Panc1 (cell line): ENCODE results near the gene ZBTB40. TPM values are rescaled to one million over a fixed set of nuclear protein-coding genes. Genes with fewer than 3 reads are reported as not detected.

Experiments used
- ATAC-seq: fragments of 200-7000 bp; cut with Tn5 transposase; 2 replicates; pipeline ENCODE4 v1.9.1; 2020; ENCODE audit warnings: mild to moderate bottlenecking, moderate library complexity
- BruUV-seq: library from RNA; stranded (reverse); fragments of 400-500 nt; replicated peaks from 2 replicates; lab custom pipeline; 2021; lab: Mats Ljungman, UMichigan
- CTCF ChIA-PET: fragments of 300-600 bp; sonication (Branson Sonifier 250); formaldehyde crosslinking; loops from one replicate; lab custom pipeline; 2022; ENCODE audit warnings: antibody characterized with exemption; lab: Charles Lee
- POLR2A ChIA-PET: fragments of 300-600 bp; sonication (Branson Sonifier 250); formaldehyde crosslinking; loops from one replicate; lab custom pipeline; 2022; ENCODE audit warnings: antibody characterized with exemption; lab: Charles Lee
- DNase-seq: peaks from one replicate; pipeline ENCODE4 v3.0.0-alpha.2; 2010; ENCODE audit warnings: low read depth, low spot score
- H3K27ac ChIP-seq: 2 replicates; pipeline ENCODE4 v1.5.1; 2011; ENCODE audit warnings: mild to moderate bottlenecking, low read length, inconsistent platforms
- H3K27me3 ChIP-seq: fragments of 200-500 bp; sonication (Bioruptor generic); 2 replicates; pipeline ENCODE4 v1.6.0; 2014; ENCODE audit warnings: low read length, inconsistent platforms; ENCODE audit not compliant: control insufficient read depth, insufficient read depth
- H3K36me3 ChIP-seq: fragments of 200-500 bp; sonication (Bioruptor generic); 2 replicates; pipeline ENCODE4 v1.5.1; 2014; ENCODE audit warnings: inconsistent platforms, mild to moderate bottlenecking, low read length, moderate library complexity; ENCODE audit not compliant: control insufficient read depth, insufficient read depth
- H3K4me1 ChIP-seq: 2 replicates; pipeline ENCODE4 v1.5.1; 2011; ENCODE audit warnings: inconsistent platforms, mild to moderate bottlenecking, low read length, moderate library complexity; ENCODE audit not compliant: control insufficient read depth, insufficient read depth
- H3K4me3 ChIP-seq, 2 experiments: 2 replicates each; pipeline ENCODE4 v1.5.1; 2011 to 2012; ENCODE audit warnings: low read depth in 2 of 2, low read length in 2 of 2, mild to moderate bottlenecking in 2 of 2, inconsistent platforms in 1 of 2, moderate library complexity in 1 of 2
- H3K9me3 ChIP-seq: fragments of 200-500 bp; sonication (Bioruptor generic); 2 replicates; pipeline ENCODE4 v1.5.1; 2014; ENCODE audit warnings: low read depth, mild to moderate bottlenecking, inconsistent platforms, low read length, moderate library complexity; ENCODE audit not compliant: control insufficient read depth, insufficient read depth
- POLR2AphosphoS5 ChIP-seq: IDR thresholded peaks from 2 replicates; pipeline ENCODE4 v1.6.1; 2012; ENCODE audit warnings: mild to moderate bottlenecking, low read depth, low read length, moderate library complexity
- SIN3A ChIP-seq: IDR thresholded peaks from 2 replicates; pipeline ENCODE4 v1.6.1; 2012; ENCODE audit warnings: low read depth, mild to moderate bottlenecking, low read length, moderate library complexity, borderline replicate concordance; ENCODE audit not compliant: insufficient read depth
- TCF7L2 ChIP-seq: IDR thresholded peaks from 2 replicates; pipeline ENCODE4 v1.6.1; 2011; ENCODE audit warnings: mild to moderate bottlenecking, low read depth, low read length, inconsistent platforms
- in situ Hi-C: cut with HindIII; loops from 2 replicates; pipeline ENCODE4 v1.10.0; 2016; ENCODE audit warnings: low sequenced_read_pairs, low pct_unique_long_range_greater_than_20kb
- intact Hi-C: fragments of 100-400 bp; cut with micrococcal nuclease; formaldehyde crosslinking; loops from one replicate; pipeline ENCODE4 v1.10.0; 2022; ENCODE audit not compliant: unreplicated experiment
- total RNA-seq: library from RNA; stranded (reverse); gene quantifications from one replicate; pipeline ENCODE4 v1.2.1, GENCODE V29; 2021; ENCODE audit not compliant: unreplicated experiment
- TF ChIP-seq, protein P1 (sequence below): fragments of 450-650 bp; IDR thresholded peaks from 2 replicates; pipeline ENCODE4 v1.5.1; 2017; ENCODE audit warnings: mild to moderate bottlenecking
- TF ChIP-seq, protein P2 (sequence below), 2 experiments: IDR thresholded peaks; 2 replicates each; pipeline ENCODE4 v1.6.1; 2011 to 2012; ENCODE audit warnings: low read depth in 2 of 2, control low read depth in 1 of 2, low read length in 1 of 2, mild to moderate bottlenecking in 1 of 2, moderate library complexity in 1 of 2; ENCODE audit not compliant: insufficient read depth in 1 of 2

Gene ZBTB40
- total RNA-seq, 1 experiment from 2014 or later: 24.3 TPM

DNA sequence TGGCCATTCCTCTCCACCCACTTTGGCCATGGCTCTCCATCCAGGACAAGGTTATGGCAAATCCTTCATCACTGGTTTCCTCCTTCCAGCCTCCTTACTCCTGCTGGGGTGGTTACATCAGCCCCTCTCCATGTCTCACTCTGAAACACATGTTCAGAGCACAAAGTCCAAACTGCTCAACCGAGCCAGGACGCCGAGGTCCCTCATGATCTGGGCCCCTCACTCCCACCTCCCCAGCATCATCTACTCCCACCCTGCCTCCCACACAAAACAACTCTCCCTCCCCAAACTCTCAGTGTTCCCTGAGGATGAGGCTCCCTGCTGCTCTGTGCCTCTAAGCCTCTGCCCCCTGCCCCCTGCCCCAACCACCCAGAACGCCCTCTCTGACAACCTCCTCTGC is 33.3 kb upstream of the ZBTB40 start:
- H3K36me3 ChIP-seq: no peaks in the 10 kb centered on the region
- H3K27ac ChIP-seq: no peak overlapping the region
- DNase-seq (no peak), ATAC-seq (no peak)
- TF ChIP-seq POLR2AphosphoS5: no peak
- TF ChIP-seq, protein P1, sequence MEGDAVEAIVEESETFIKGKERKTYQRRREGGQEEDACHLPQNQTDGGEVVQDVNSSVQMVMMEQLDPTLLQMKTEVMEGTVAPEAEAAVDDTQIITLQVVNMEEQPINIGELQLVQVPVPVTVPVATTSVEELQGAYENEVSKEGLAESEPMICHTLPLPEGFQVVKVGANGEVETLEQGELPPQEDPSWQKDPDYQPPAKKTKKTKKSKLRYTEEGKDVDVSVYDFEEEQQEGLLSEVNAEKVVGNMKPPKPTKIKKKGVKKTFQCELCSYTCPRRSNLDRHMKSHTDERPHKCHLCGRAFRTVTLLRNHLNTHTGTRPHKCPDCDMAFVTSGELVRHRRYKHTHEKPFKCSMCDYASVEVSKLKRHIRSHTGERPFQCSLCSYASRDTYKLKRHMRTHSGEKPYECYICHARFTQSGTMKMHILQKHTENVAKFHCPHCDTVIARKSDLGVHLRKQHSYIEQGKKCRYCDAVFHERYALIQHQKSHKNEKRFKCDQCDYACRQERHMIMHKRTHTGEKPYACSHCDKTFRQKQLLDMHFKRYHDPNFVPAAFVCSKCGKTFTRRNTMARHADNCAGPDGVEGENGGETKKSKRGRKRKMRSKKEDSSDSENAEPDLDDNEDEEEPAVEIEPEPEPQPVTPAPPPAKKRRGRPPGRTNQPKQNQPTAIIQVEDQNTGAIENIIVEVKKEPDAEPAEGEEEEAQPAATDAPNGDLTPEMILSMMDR: no peak
- TF ChIP-seq, protein P2, sequence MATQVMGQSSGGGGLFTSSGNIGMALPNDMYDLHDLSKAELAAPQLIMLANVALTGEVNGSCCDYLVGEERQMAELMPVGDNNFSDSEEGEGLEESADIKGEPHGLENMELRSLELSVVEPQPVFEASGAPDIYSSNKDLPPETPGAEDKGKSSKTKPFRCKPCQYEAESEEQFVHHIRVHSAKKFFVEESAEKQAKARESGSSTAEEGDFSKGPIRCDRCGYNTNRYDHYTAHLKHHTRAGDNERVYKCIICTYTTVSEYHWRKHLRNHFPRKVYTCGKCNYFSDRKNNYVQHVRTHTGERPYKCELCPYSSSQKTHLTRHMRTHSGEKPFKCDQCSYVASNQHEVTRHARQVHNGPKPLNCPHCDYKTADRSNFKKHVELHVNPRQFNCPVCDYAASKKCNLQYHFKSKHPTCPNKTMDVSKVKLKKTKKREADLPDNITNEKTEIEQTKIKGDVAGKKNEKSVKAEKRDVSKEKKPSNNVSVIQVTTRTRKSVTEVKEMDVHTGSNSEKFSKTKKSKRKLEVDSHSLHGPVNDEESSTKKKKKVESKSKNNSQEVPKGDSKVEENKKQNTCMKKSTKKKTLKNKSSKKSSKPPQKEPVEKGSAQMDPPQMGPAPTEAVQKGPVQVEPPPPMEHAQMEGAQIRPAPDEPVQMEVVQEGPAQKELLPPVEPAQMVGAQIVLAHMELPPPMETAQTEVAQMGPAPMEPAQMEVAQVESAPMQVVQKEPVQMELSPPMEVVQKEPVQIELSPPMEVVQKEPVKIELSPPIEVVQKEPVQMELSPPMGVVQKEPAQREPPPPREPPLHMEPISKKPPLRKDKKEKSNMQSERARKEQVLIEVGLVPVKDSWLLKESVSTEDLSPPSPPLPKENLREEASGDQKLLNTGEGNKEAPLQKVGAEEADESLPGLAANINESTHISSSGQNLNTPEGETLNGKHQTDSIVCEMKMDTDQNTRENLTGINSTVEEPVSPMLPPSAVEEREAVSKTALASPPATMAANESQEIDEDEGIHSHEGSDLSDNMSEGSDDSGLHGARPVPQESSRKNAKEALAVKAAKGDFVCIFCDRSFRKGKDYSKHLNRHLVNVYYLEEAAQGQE (IDR thresholded peaks at IDR 0.05; ENCODE audit: insufficient read depth in 1 of 2, low read depth in 2 of 2, low read length in 1 of 2): no peak
- no peak for TF ChIP-seq SIN3A
- no peak for TF ChIP-seq TCF7L2
- H3K4me1 ChIP-seq: peaks cover 13% of the 10 kb centered on the region
- H3K4me3 ChIP-seq: no peak overlapping the region
- no peaks in the 10 kb centered on the region for H3K9me3 ChIP-seq
- ChIA-PET POLR2A (no interaction called here), CTCF (interaction anchor here (0.6 kb wide), 1 partner anchor 15 kb away, joined by 3 read pairs; no protein-coding TSS in a partner anchor)
- H3K27me3 ChIP-seq: no peaks in the 10 kb centered on the region; the same call in 1 of the 2 replicates
- in situ Hi-C loops (no loop called here), intact Hi-C loops (loop anchor here (10.0 kb wide), 1 partner anchor 314 kb away; no protein-coding TSS in a partner anchor)
- BruUV-seq: no TSS peak

DNA sequence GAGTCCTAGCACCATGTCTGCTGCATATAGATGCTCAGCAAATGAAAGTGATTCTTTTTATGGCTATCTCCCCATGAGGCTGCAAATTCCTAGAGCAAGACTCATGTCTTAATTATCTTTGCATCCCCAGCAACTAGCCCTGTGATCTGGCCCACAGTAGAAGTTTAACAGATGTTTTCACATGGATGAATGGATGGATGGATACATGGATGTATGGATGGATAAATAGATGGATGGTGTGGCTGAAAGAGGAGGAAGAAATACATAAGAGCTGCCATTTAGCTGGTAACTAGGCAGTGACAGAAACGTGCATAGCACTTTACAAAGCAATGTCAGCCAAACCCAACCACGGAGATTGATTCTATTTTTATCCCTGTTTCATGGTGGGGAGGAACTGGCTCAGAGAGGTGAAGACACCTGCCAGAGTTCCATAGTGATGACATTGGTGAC is 32.7 kb upstream of the ZBTB40 start:
- no peaks in the 10 kb centered on the region for H3K9me3 ChIP-seq
- H3K36me3 ChIP-seq: no peaks in the 10 kb centered on the region
- no peaks in the 10 kb centered on the region; the same call in 1 of the 2 replicates for H3K27me3 ChIP-seq
- intact Hi-C loops (loop anchor here (10.0 kb wide), 1 partner anchor 314 kb away; no protein-coding TSS in a partner anchor), in situ Hi-C loops (no loop called here)
- POLR2A ChIA-PET: no interaction called here
- H3K4me1 ChIP-seq: peaks cover 12% of the 10 kb centered on the region
- TF ChIP-seq, protein P2 (IDR thresholded peaks at IDR 0.05; ENCODE audit: insufficient read depth in 1 of 2, low read depth in 2 of 2, low read length in 1 of 2): no peak
- TF ChIP-seq, protein P1: no peak
- no peak for TF ChIP-seq TCF7L2
- no peak for TF ChIP-seq SIN3A
- no peak for TF ChIP-seq POLR2AphosphoS5
- no peak for DNase-seq
- H3K27ac ChIP-seq: no peak overlapping the region
- no TSS peak for BruUV-seq
- no peak overlapping the region for H3K4me3 ChIP-seq
- ATAC-seq: no peak
- CTCF ChIA-PET: interaction anchor here (0.7 kb wide), 1 partner anchor 226 kb away, joined by 4 read pairs; no protein-coding TSS in a partner anchor
